ENCODE measurements around the gene CDCA7. TPM values are rescaled to one million over a fixed set of nuclear protein-coding genes. Genes with fewer than 3 reads are reported as not detected.

The CDCA7 gene
- total RNA-seq, 1 experiment from 2014 or later: 43.5 TPM

- Histone ChIP-seq H3K36me3 (ENCODE audit: insufficient read depth, low read length) (no peaks in the 10 kb centered on the region), H3K4me1 (ENCODE audit: low read length) (no peaks in the 10 kb centered on the region; the same call in 1 of the 2 replicates), H3K27me3 (ENCODE audit: low read length) (no peaks in the 10 kb centered on the region), H3K9me2 (replicated peaks; ENCODE audit: insufficient read depth, low read length) (no peaks in the 10 kb centered on the region), H3K27ac (ENCODE audit: low read length) (no peak overlapping the region), H3K79me2 (ENCODE audit: low read length) (no peaks in the 10 kb centered on the region), H3K4me3 (ENCODE audit: low read length) (no peak overlapping the region), H4K20me1 (ENCODE audit: insufficient read depth, low read depth, low read length) (no peaks in the 10 kb centered on the region), H3K9me3 (ENCODE audit: low read length) (no peaks in the 10 kb centered on the region), H3K9ac (ENCODE audit: low read length) (no peak overlapping the region), H2AFZ (ENCODE audit: low read length) (no peak overlapping the region), H3K4me2 (ENCODE audit: low read depth, low read length, poor library complexity, severe bottlenecking) (no peak overlapping the region)
- peak; percentile 67 for DNase-seq
Measured at GRCh38 chr2:173400760-173401159, 46.1 kb downstream of the CDCA7 start.

GRCh38 chr2:173401716-173402326 is 47.1 kb downstream of the CDCA7 start:
- no peak overlapping the region for H3K4me2 ChIP-seq (ENCODE audit: low read depth, low read length, poor library complexity, severe bottlenecking)
- no peaks in the 10 kb centered on the region for H3K9me2 ChIP-seq (replicated peaks; ENCODE audit: insufficient read depth, low read length)
- H4K20me1 ChIP-seq (ENCODE audit: insufficient read depth, low read depth, low read length): no peaks in the 10 kb centered on the region
- H3K4me1 ChIP-seq (ENCODE audit: low read length): no peaks in the 10 kb centered on the region; the same call in 1 of the 2 replicates
- H3K36me3 ChIP-seq (ENCODE audit: insufficient read depth, low read length): no peaks in the 10 kb centered on the region
- no peaks in the 10 kb centered on the region for H3K27me3 ChIP-seq (ENCODE audit: low read length)
- no peak overlapping the region for H2AFZ ChIP-seq (ENCODE audit: low read length)
- no peak overlapping the region for H3K9ac ChIP-seq (ENCODE audit: low read length)
- no peak overlapping the region for H3K27ac ChIP-seq (ENCODE audit: low read length)
- no peak overlapping the region for H3K4me3 ChIP-seq (ENCODE audit: low read length)
- no peaks in the 10 kb centered on the region for H3K9me3 ChIP-seq (ENCODE audit: low read length)
- H3K79me2 ChIP-seq (ENCODE audit: low read length): no peaks in the 10 kb centered on the region
- DNase-seq: no peak

GRCh38 chr2:173402405-173402974 is 47.8 kb downstream of the CDCA7 start:
- no peak overlapping the region for H3K4me2 ChIP-seq (ENCODE audit: low read depth, low read length, poor library complexity, severe bottlenecking)
- H3K27ac ChIP-seq (ENCODE audit: low read length): no peak overlapping the region
- no peak overlapping the region for H3K9ac ChIP-seq (ENCODE audit: low read length)
- no peak overlapping the region for H2AFZ ChIP-seq (ENCODE audit: low read length)
- no peaks in the 10 kb centered on the region for H3K9me3 ChIP-seq (ENCODE audit: low read length)
- H3K27me3 ChIP-seq (ENCODE audit: low read length): no peaks in the 10 kb centered on the region
- H3K9me2 ChIP-seq (replicated peaks; ENCODE audit: insufficient read depth, low read length): no peaks in the 10 kb centered on the region
- H3K4me3 ChIP-seq (ENCODE audit: low read length): no peak overlapping the region
- no peaks in the 10 kb centered on the region for H3K79me2 ChIP-seq (ENCODE audit: low read length)
- no peaks in the 10 kb centered on the region for H3K36me3 ChIP-seq (ENCODE audit: insufficient read depth, low read length)
- no peaks in the 10 kb centered on the region for H4K20me1 ChIP-seq (ENCODE audit: insufficient read depth, low read depth, low read length)
- H3K4me1 ChIP-seq (ENCODE audit: low read length): no peaks in the 10 kb centered on the region; the same call in 1 of the 2 replicates
- DNase-seq: peak; percentile 93

- no peak overlapping the region for H3K4me3 ChIP-seq (ENCODE audit: low read length)
- H3K9me2 ChIP-seq (replicated peaks; ENCODE audit: insufficient read depth, low read length): no peaks in the 10 kb centered on the region
- no peak overlapping the region for H2AFZ ChIP-seq (ENCODE audit: low read length)
- H3K27ac ChIP-seq (ENCODE audit: low read length): no peak overlapping the region
- no peaks in the 10 kb centered on the region for H4K20me1 ChIP-seq (ENCODE audit: insufficient read depth, low read depth, low read length)
- H3K9ac ChIP-seq (ENCODE audit: low read length): no peak overlapping the region
- H3K36me3 ChIP-seq (ENCODE audit: insufficient read depth, low read length): no peaks in the 10 kb centered on the region
- DNase-seq: no peak
- no peaks in the 10 kb centered on the region for H3K9me3 ChIP-seq (ENCODE audit: low read length)
- no peak overlapping the region for H3K4me2 ChIP-seq (ENCODE audit: low read depth, low read length, poor library complexity, severe bottlenecking)
- no peaks in the 10 kb centered on the region; the same call in 1 of the 2 replicates for H3K4me1 ChIP-seq (ENCODE audit: low read length)
- no peaks in the 10 kb centered on the region for H3K79me2 ChIP-seq (ENCODE audit: low read length)
- H3K27me3 ChIP-seq (ENCODE audit: low read length): no peaks in the 10 kb centered on the region
Measured at GRCh38 chr2:173404841-173405750, 50.4 kb downstream of the CDCA7 start.

DNA sequence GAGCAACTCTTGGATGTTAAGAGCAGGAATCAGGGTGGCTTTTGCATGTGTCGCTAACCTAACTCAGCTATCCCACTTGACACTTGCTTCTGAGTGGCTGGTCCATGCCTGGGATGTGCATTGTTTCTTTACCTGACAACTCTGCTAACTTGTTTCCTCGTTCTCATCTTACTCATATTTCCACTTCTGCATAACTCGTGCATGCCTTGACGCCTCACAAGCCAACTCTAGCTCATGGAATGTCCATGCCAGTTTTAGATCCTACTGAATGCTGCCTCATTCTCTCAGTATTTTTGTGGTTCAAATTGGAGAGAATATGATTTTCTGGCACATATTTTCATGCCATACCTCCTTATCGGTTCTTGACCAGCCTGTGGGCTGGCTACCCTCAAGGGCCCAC is 52.5 kb downstream of the CDCA7 start:
- Histone ChIP-seq H3K4me2 (ENCODE audit: low read depth, low read length, poor library complexity, severe bottlenecking) (no peak overlapping the region), H3K9ac (ENCODE audit: low read length) (no peak overlapping the region), H2AFZ (ENCODE audit: low read length) (no peak overlapping the region)

GRCh38 chr2:173407646-173408045 is 53.0 kb downstream of the CDCA7 start:
- no peak overlapping the region for H3K4me2 ChIP-seq (ENCODE audit: low read depth, low read length, poor library complexity, severe bottlenecking)
- H3K4me1 ChIP-seq (ENCODE audit: low read length): no peaks in the 10 kb centered on the region

More for the DNA sequence above, 52.5 kb downstream of the CDCA7 start:
- H3K27me3 ChIP-seq (ENCODE audit: low read length): no peaks in the 10 kb centered on the region
- H3K79me2 ChIP-seq (ENCODE audit: low read length): no peaks in the 10 kb centered on the region
- no peak for DNase-seq
- no peak overlapping the region for H3K27ac ChIP-seq (ENCODE audit: low read length)
- H3K4me1 ChIP-seq (ENCODE audit: low read length): no peaks in the 10 kb centered on the region; the same call in 1 of the 2 replicates
- H3K36me3 ChIP-seq (ENCODE audit: insufficient read depth, low read length): no peaks in the 10 kb centered on the region
- H3K9me2 ChIP-seq (replicated peaks; ENCODE audit: insufficient read depth, low read length): no peaks in the 10 kb centered on the region
- H3K9me3 ChIP-seq (ENCODE audit: low read length): no peaks in the 10 kb centered on the region
- H4K20me1 ChIP-seq (ENCODE audit: insufficient read depth, low read depth, low read length): no peaks in the 10 kb centered on the region
- no peak overlapping the region for H3K4me3 ChIP-seq (ENCODE audit: low read length)

DNA sequence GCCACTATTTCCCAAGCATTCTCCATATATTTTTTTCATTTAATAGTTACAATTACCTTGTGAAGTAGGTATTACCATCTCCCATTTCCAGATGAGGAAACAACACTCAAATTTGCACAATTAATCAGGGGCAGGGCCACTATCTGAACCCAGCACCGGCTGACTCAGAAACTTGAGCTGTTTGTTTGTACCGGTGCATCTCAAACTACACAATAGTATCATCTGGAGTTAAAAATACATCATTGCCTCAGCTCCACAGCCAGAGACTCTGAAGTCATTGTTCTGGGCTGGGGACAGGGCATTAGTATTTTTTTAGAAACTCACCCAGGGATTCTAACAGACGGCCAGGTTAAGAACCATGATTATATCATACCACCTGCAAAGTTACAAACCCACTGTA is 55.9 kb downstream of the CDCA7 start:
- Histone ChIP-seq H3K27ac (ENCODE audit: low read length) (no peak overlapping the region), H3K4me2 (ENCODE audit: low read depth, low read length, poor library complexity, severe bottlenecking) (no peak overlapping the region), H4K20me1 (ENCODE audit: insufficient read depth, low read depth, low read length) (no peaks in the 10 kb centered on the region), H3K4me1 (ENCODE audit: low read length) (no peaks in the 10 kb centered on the region), H3K9me3 (ENCODE audit: low read length) (no peaks in the 10 kb centered on the region), H2AFZ (ENCODE audit: low read length) (no peak overlapping the region), H3K36me3 (ENCODE audit: insufficient read depth, low read length) (no peaks in the 10 kb centered on the region), H3K9me2 (replicated peaks; ENCODE audit: insufficient read depth, low read length) (no peaks in the 10 kb centered on the region), H3K4me3 (ENCODE audit: low read length) (no peak overlapping the region), H3K79me2 (ENCODE audit: low read length) (no peaks in the 10 kb centered on the region), H3K27me3 (ENCODE audit: low read length) (no peaks in the 10 kb centered on the region), H3K9ac (ENCODE audit: low read length) (no peak overlapping the region)
- DNase-seq: no peak

More at GRCh38 chr2:173407646-173408045, 53.0 kb downstream of the CDCA7 start:
- Histone ChIP-seq H3K9me2 (replicated peaks; ENCODE audit: insufficient read depth, low read length) (no peaks in the 10 kb centered on the region), H4K20me1 (ENCODE audit: insufficient read depth, low read depth, low read length) (no peaks in the 10 kb centered on the region), H3K27me3 (ENCODE audit: low read length) (no peaks in the 10 kb centered on the region), H3K27ac (ENCODE audit: low read length) (no peak overlapping the region), H3K36me3 (ENCODE audit: insufficient read depth, low read length) (no peaks in the 10 kb centered on the region), H3K9me3 (ENCODE audit: low read length) (no peaks in the 10 kb centered on the region), H2AFZ (ENCODE audit: low read length) (no peak overlapping the region), H3K79me2 (ENCODE audit: low read length) (no peaks in the 10 kb centered on the region), H3K4me3 (ENCODE audit: low read length) (no peak overlapping the region), H3K9ac (ENCODE audit: low read length) (no peak overlapping the region)
- DNase-seq: no peak

DNA sequence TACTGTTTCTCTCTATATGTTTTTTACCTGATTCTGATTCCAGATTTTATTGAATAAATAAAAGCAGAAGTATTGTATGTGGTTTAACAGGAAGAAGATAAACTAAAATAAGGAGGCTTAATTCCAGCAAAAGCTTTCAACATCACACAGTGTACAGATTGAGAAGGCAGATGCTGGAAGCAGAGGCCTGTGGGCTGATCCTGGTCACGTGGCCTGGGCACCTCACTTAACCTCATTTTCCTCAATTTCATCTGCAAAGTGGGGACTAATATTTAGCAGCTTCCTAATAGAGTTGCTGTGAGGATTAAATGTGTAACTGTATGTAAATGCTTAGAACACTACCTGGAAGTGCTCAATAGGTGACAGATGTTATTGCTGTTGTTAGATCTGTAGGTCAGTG is 58.0 kb downstream of the CDCA7 start:
- H3K9ac ChIP-seq (ENCODE audit: low read length): no peak overlapping the region

More for the DNA sequence above, 58.0 kb downstream of the CDCA7 start:
- Histone ChIP-seq H3K4me3 (ENCODE audit: low read length) (no peak overlapping the region), H3K79me2 (ENCODE audit: low read length) (no peaks in the 10 kb centered on the region), H3K4me2 (ENCODE audit: low read depth, low read length, poor library complexity, severe bottlenecking) (no peak overlapping the region), H3K36me3 (ENCODE audit: insufficient read depth, low read length) (no peaks in the 10 kb centered on the region), H3K27me3 (ENCODE audit: low read length) (no peaks in the 10 kb centered on the region), H3K27ac (ENCODE audit: low read length) (no peak overlapping the region), H3K9me2 (replicated peaks; ENCODE audit: insufficient read depth, low read length) (no peaks in the 10 kb centered on the region), H3K4me1 (ENCODE audit: low read length) (no peaks in the 10 kb centered on the region), H2AFZ (ENCODE audit: low read length) (no peak overlapping the region), H4K20me1 (ENCODE audit: insufficient read depth, low read depth, low read length) (no peaks in the 10 kb centered on the region), H3K9me3 (ENCODE audit: low read length) (no peaks in the 10 kb centered on the region)
- DNase-seq: no peak

Data from Karpas-422 (cell line).